IgD-negative memory B cell (primary cell): Measurements from ENCODE around the gene CFAP100. TPM values are rescaled to one million over a fixed set of nuclear protein-coding genes. Genes with fewer than 3 reads are reported as not detected.

Source experiments
- H3K27ac Mint-ChIP-seq, 3 donors: one replicate each; pipeline ENCODE4 v1.8.0; 2020 to 2022; ENCODE audit warnings: mild to moderate bottlenecking in 3 of 3, mixed read lengths in 3 of 3, moderate library complexity in 1 of 3
- H3K27me3 Mint-ChIP-seq: one replicate; pipeline ENCODE4 v1.8.0; 2021; ENCODE audit warnings: mixed read lengths
- H3K36me3 Mint-ChIP-seq: one replicate; pipeline ENCODE4 v1.8.0; 2020; ENCODE audit warnings: mild to moderate bottlenecking, mixed read lengths
- H3K4me1 Mint-ChIP-seq, 3 donors: one replicate each; pipeline ENCODE4 v1.8.0; 2020 to 2022; ENCODE audit warnings: mixed read lengths in 3 of 3, mild to moderate bottlenecking in 1 of 3
- H3K4me3 Mint-ChIP-seq, 4 donors: one replicate each; pipeline ENCODE4 v1.8.0; 2020 to 2022; ENCODE audit warnings: mild to moderate bottlenecking in 4 of 4, mixed read lengths in 4 of 4, moderate library complexity in 3 of 4
- H3K9me3 Mint-ChIP-seq, 3 donors: one replicate each; pipeline ENCODE4 v1.8.0; 2020 to 2021; ENCODE audit warnings: mixed read lengths in 3 of 3, mild to moderate bottlenecking in 1 of 3
- polyA plus RNA-seq: library from polyadenylated mRNA; unstranded; fragments of 300-500 nt; fragmentation: Illumina TruSeq; gene quantifications from one replicate; pipeline ENCODE4 v1.2.3, GENCODE V29; 2021

CFAP100 gene
- polyA plus RNA-seq, 1 donor from 2014 or later: not detected

- H3K27ac Mint-ChIP-seq: no peak overlapping the region
- H3K27me3 Mint-ChIP-seq: peaks cover 19% of the 10 kb centered on the region
- peaks cover 0 to 3% (median 0%) of the 10 kb centered on the region in 3 donors for H3K4me1 Mint-ChIP-seq
- no peaks in the 10 kb centered on the region for H3K9me3 Mint-ChIP-seq
- peaks cover 2% of the 10 kb centered on the region for H3K36me3 Mint-ChIP-seq
- H3K4me3 Mint-ChIP-seq: no peak overlapping the region
Observed at GRCh38 chr3:126415661-126416591, 21.2 kb downstream of the CFAP100 start.

DNA sequence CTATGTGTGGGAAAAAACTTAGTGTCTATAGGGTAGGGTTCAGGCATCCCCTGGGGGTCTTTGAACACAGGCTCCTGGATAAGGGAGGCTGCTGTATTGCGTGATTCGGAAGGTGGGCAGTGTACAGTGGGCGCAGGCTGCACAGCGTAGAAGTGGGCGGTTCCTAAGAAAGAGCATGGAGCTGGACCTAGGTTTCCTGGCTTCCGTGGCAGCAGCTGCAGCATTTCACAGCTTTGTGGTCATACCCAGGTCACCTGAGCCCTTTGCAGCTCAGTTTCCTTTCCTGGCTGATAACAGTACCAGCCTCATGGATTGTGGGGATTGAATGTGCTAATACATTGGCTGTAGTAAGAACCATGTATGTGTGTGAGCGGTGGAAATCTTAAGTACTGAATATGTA lies 22.2 kb downstream of the CFAP100 start:
- H3K4me3 Mint-ChIP-seq: no peak overlapping the region
- H3K27me3 Mint-ChIP-seq: peaks cover 8% of the 10 kb centered on the region
- no peak overlapping the region for H3K27ac Mint-ChIP-seq
- H3K36me3 Mint-ChIP-seq: peaks cover 2% of the 10 kb centered on the region
- no peaks in the 10 kb centered on the region for H3K9me3 Mint-ChIP-seq
- peaks cover 0 to 3% (median 0%) of the 10 kb centered on the region in 3 donors for H3K4me1 Mint-ChIP-seq

DNA sequence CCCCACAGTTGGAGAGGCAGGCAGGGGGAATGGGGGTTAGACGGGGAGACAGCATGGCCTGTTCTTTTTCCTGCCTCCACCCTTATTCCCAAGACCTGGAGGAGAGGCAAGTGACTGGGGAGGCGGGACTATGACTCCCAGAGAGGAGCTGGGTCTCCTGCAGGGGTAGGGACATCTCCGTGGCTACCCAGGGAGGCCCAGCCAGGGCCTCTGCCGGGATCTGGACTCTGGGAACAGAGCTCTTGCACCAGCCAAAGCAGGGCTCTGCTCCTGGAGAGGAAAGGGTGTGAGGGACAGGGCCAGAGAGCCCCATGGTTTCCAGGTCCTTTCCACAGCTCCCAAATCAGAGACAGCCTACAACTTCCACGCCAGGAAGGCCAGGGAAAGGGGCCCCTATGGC lies 22.8 kb downstream of the CFAP100 start:
- Mint-ChIP-seq H3K4me3 (no peak overlapping the region), H3K27ac (no peak overlapping the region), H3K4me1 (peaks cover 0 to 3% (median 0%) of the 10 kb centered on the region in 3 donors), H3K9me3 (no peaks in the 10 kb centered on the region), H3K27me3 (peaks cover 7% of the 10 kb centered on the region), H3K36me3 (peaks cover 2% of the 10 kb centered on the region)

- Mint-ChIP-seq H3K4me1 (peaks cover 0 to 3% (median 0%) of the 10 kb centered on the region in 3 donors), H3K9me3 (no peaks in the 10 kb centered on the region), H3K27me3 (peaks cover 7% of the 10 kb centered on the region), H3K36me3 (peaks cover 2% of the 10 kb centered on the region), H3K27ac (no peak overlapping the region), H3K4me3 (no peak overlapping the region)
Observed at GRCh38 chr3:126417981-126418530, 23.3 kb downstream of the CFAP100 start.

GRCh38 chr3:126418661-126419131 lies 24.0 kb downstream of the CFAP100 start:
- Mint-ChIP-seq H3K4me1 (peaks cover 0 to 3% (median 0%) of the 10 kb centered on the region in 3 donors), H3K36me3 (peaks cover 2% of the 10 kb centered on the region), H3K27ac (no peak overlapping the region), H3K4me3 (no peak overlapping the region), H3K9me3 (no peaks in the 10 kb centered on the region), H3K27me3 (peaks cover 7% of the 10 kb centered on the region)

DNA sequence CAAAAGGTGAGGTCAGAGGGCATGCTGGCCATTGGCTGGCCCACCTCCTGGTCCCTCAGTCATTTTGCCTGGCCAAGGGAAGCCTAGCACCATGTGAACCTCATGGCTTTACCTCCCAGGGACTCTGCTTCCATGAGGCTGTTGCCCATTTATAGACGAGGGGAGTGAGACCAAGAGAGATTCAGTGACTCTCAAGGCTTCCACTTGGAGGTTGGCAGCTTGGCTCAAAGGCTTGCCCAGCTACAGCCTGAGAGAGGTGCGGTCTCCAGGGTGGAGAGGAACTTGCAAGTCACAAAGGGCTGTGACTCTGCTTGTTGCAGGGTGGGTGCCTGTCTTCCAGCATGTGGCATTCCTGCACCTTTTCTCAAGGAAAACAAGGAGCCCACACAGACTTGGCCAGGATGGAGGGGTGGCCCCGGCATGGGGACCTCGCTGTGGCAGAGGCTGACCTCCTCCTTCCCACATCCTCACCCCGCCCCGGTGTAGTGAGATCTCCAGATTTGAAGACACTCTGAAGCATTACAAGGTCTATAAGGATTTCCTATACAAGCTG lies 24.5 kb downstream of the CFAP100 start:
- Mint-ChIP-seq H3K4me1 (peaks cover 0 to 3% (median 0%) of the 10 kb centered on the region in 3 donors), H3K9me3 (no peaks in the 10 kb centered on the region), H3K4me3 (no peak overlapping the region), H3K27ac (no peak overlapping the region), H3K27me3 (peaks cover 5% of the 10 kb centered on the region), H3K36me3 (peaks cover 2% of the 10 kb centered on the region)

GRCh38 chr3:126419886-126420786 lies 25.4 kb downstream of the CFAP100 start:
- Mint-ChIP-seq H3K27ac (no peak overlapping the region), H3K36me3 (no peaks in the 10 kb centered on the region), H3K4me1 (peaks cover 0 to 3% (median 0%) of the 10 kb centered on the region in 3 donors), H3K4me3 (no peak overlapping the region), H3K27me3 (no peaks in the 10 kb centered on the region), H3K9me3 (peaks cover 0 to 2% (median 0%) of the 10 kb centered on the region in 3 donors)

GRCh38 chr3:126421573-126422119 lies 26.9 kb downstream of the CFAP100 start:
- Mint-ChIP-seq H3K4me1 (peaks cover 0 to 3% (median 0%) of the 10 kb centered on the region in 3 donors), H3K4me3 (no peak overlapping the region), H3K27ac (no peak overlapping the region), H3K27me3 (no peaks in the 10 kb centered on the region), H3K36me3 (peaks cover 3% of the 10 kb centered on the region), H3K9me3 (peaks cover 0 to 7% (median 6%) of the 10 kb centered on the region in 3 donors)

GRCh38 chr3:126422121-126422520 lies 27.4 kb downstream of the CFAP100 start:
- peaks cover 0 to 11% (median 6%) of the 10 kb centered on the region in 3 donors for H3K9me3 Mint-ChIP-seq
- no peak overlapping the region for H3K27ac Mint-ChIP-seq
- peaks cover 7% of the 10 kb centered on the region for H3K36me3 Mint-ChIP-seq
- H3K4me1 Mint-ChIP-seq: peaks cover 0 to 3% (median 0%) of the 10 kb centered on the region in 3 donors
- H3K4me3 Mint-ChIP-seq: no peak overlapping the region
- no peaks in the 10 kb centered on the region for H3K27me3 Mint-ChIP-seq

DNA sequence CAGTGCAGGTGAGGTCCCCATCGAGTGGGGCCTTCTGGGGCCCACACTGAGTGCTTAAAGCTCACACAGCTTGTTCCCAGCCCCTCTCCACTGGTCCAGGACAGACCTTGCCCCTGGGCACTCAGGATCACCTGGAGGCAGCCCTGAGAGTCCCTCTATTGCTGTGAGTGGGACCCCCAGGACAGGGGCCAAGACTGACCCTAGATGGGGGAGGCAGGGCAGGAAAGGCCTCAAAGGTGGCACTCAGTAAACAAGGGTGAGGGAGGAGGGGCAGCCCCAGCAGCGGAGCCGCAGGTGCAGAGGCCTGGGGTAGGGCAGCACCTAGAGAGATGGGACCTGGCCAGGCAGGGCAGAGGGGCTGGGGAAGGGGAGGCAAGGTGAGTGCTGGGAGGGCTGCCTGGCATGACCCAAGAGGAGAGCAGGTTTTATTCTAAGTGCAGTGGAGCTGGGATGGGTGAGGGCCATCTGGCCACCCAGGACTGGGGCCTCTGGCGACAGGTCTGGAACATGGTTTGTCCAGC lies 27.9 kb downstream of the CFAP100 start:
- H3K36me3 Mint-ChIP-seq: peaks cover 8% of the 10 kb centered on the region
- peak overlapping the region in 1 of 4 donors; percentile 74 for H3K4me3 Mint-ChIP-seq
- H3K4me1 Mint-ChIP-seq: peaks cover 0 to 3% (median 0%) of the 10 kb centered on the region in 3 donors
- H3K9me3 Mint-ChIP-seq: peaks cover 0 to 17% (median 6%) of the 10 kb centered on the region in 3 donors
- no peak overlapping the region for H3K27ac Mint-ChIP-seq
- no peaks in the 10 kb centered on the region for H3K27me3 Mint-ChIP-seq

DNA sequence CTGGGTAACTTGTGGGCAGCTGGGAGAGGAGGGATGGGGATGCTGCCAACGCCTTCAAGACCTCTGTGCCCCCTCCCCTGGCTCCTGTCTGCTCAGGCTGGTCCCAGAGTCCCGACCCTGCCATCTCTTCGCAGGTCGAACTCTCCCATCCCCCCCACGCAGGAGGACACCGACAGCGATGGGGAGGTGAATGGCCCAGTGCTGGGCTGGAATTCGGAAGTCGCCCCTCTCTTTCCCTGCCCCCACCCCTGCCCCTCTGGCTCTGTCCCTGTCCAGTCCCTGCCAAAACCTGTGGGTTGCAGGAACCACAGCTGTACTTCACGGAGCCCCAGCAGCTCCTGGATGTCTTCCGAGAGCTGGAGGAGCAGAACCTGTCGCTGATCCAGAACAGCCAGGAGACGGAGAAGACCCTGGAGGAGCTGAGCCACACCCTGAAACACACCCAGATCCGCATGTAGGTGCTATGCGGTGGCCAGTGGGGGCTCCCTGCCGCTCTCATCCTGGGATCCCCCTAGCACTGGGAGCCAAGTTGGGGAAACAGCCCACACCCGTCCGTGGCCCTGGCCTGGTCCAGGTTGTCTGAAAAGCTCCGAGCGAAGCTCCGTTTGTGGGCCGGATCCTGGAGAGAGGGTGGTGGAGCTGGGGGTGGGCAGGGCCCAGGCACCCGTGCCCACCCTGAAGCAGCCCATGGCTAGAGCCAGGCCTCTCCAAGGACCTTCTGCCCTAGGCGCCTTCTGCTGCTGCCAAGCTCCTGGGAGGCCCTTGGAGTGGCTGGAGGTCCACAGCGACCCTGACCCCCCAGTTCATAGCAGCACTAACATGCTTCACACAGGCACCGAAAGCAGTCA lies 28.7 kb downstream of the CFAP100 start:
- H3K4me3 Mint-ChIP-seq: no peak overlapping the region
- H3K27ac Mint-ChIP-seq: no peak overlapping the region
- peaks cover 0 to 18% (median 7%) of the 10 kb centered on the region in 3 donors for H3K9me3 Mint-ChIP-seq
- no peaks in the 10 kb centered on the region for H3K27me3 Mint-ChIP-seq
- H3K36me3 Mint-ChIP-seq: peaks cover 9% of the 10 kb centered on the region
- H3K4me1 Mint-ChIP-seq: peaks cover 0 to 3% (median 0%) of the 10 kb centered on the region in 3 donors

GRCh38 chr3:126424039-126424717 lies 29.5 kb downstream of the CFAP100 start:
- Mint-ChIP-seq H3K4me3 (no peak overlapping the region), H3K9me3 (peaks cover 0 to 18% (median 7%) of the 10 kb centered on the region in 3 donors), H3K36me3 (peaks cover 9% of the 10 kb centered on the region), H3K27ac (peak overlapping the region in 1 of 3 donors; percentile 31), H3K4me1 (peaks cover 0 to 3% (median 0%) of the 10 kb centered on the region in 3 donors), H3K27me3 (no peaks in the 10 kb centered on the region)

GRCh38 chr3:126424751-126425150 lies 30.0 kb downstream of the CFAP100 start:
- Mint-ChIP-seq H3K4me3 (no peak overlapping the region), H3K27ac (peak overlapping the region in 1 of 3 donors; percentile 31), H3K9me3 (peaks cover 0 to 18% (median 7%) of the 10 kb centered on the region in 3 donors), H3K4me1 (peaks cover 0 to 3% (median 0%) of the 10 kb centered on the region in 3 donors), H3K36me3 (peaks cover 9% of the 10 kb centered on the region), H3K27me3 (no peaks in the 10 kb centered on the region)
